Limb (tissue), 2 donors: Measurements from ENCODE around the gene SLC25A41.

Source experiments
- DNase-seq, 2 donors: peaks; one replicate each; pipeline ENCODE4 v3.0.0-alpha.2; 2016; ENCODE audit errors: extremely low spot score in 2 of 2

SLC25A41 gene

DNA sequence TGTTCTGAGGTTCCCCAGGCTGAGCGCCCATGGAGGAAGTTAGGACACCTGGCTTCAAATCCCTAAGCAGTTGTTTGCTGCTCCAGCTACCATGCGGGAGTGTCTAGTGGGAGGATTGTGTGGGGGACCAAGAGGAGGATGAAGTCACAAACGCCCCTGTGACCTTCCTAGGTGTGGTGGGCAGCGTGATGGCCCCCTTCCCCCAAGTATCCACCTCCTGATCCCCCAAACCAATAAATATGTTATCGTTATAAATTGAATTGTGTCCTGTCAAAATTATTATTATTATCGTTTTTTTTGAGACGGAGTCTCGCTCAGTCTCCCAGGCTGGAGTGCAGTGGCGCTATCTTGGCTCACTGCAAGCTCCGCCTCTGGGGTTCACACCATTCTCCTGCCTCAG is at the start of gene SLC25A41:
SLC25A41 (minus strand) TSS at position 101 of the 400 bp plus-strand sequence; CDS start at position 31, 70 bp downstream.
- DNase-seq, result no peak

GRCh38 chr19:6483235-6483634 is 49.7 kb upstream of the SLC25A41 start:
- no peak for DNase-seq

GRCh38 chr19:6482343-6482686 is 48.8 kb upstream of the SLC25A41 start:
- no peak for DNase-seq

DNA sequence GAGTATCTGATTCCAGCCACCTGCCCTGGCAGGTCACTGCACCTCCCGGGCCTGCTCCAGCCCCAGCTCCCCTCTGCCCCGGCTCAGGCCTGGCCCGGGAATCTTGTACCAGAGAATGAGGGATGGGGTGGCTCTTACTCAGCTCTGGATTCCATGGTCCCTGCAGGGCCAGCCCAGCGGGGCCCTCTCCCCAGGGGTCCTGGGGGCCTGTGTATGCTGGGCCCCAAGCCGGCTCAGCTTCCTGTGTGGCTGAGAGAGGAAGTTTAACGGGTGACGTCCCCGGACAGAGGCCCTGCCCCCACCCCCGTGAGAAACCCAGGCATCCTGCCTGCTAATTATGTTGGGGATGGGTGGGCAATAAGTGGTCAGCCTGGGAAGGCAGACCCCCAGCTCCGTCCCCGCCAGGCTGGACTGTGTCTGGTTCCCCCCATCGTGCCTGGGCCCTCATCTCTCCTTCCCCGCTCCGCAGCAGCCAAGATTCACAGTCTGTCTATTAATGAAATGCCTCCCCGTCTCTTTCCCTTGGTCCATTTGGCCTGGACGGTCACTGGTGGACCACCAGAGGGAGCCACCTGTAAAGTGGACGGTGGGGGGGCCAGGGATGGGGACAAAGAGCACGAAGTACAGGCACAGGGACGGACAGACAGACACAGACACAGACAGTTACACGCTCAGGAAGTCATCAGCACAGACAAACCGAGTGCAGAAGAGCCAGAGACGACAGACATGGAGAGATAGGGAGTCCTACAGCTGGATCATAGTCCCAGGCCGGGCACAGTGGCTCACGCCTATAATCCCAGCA is 48.2 kb upstream of the SLC25A41 start, which contains the start of gene DENND1C:
DENND1C (minus strand) TSS at position 247 of the 802 bp plus-strand sequence; CDS start at position 155, 92 bp downstream.
- no peak for DNase-seq

DNA sequence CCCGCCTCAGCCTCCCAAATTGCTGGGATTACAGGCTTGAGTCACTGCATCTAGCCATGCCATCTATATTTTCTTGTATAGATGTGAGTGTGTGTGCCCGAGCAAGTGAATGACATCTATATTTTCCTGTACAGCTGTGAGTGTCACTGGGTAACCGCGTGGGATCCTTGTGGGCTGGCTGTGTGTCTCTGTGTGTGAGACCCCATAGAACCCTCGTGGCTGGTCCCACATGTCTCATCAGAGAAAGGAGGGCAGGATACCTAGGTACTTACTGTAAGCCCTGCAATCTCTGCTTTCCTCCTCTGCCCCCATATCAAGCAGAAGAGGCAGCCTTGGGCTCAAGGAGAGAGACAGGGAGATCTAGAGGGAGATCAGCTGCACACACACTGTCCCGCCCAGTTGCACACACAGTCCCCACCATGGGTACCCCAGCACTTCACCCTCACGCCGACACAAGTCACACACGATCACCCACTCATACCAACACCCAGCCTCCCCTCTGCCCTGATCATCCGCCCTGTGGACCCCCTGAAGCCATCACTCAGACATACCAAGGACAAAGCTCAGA is 47.4 kb upstream of the SLC25A41 start:
- DNase-seq, result no peak

GRCh38 chr19:6479836-6480398 is 46.4 kb upstream of the SLC25A41 start:
- no peak for DNase-seq

- DNase-seq, result no peak
These were observed 45.3 kb upstream of the SLC25A41 start for GRCh38 chr19:6478815-6479214.

- no peak for DNase-seq
These were observed 43.4 kb upstream of the SLC25A41 start for GRCh38 chr19:6476896-6477431.

GRCh38 chr19:6476155-6476895 is 42.8 kb upstream of the SLC25A41 start:
- peak; percentile 5 to 70 for DNase-seq

GRCh38 chr19:6475321-6476108 is 42.0 kb upstream of the SLC25A41 start:
- no peak for DNase-seq

DNA sequence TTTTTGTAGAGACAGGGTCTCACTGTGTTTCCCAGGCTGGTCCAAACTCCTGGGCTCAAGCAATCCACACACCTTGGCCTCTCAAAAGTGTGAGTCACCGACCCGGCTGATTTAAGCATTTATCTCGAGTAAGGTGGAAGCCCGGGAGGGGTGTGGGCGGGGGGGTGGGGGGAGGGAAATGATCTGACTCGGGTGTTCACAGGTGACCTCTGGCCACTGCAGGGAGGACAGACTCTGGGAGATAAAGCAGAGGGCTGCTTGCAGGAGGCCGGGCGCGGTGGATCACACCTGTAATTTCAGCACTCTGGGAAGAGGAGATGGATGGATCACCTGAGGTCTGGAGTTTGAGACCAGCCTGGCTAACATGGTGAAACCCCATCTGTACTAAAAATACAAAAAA is 40.1 kb upstream of the SLC25A41 start:
- DNase-seq, result no peak

DNA sequence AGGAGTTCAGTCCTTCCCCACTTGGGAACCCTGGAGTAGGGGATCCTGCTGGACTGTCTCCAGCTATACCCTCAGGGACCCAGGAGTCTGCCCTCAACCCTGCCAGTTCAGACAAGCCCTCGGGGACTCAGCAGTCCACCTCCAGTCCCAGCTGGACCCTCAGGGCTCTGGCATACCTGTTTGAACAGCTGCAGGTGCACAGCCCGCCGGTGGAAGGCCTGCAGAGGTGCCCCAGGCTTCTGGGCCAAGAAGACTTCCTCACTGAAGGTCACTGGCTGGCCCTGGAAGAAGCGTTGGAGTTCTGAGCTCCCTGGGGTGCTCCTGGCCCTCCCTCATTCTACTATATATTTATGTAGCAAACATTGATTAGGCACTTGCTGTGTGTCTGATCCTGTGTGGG is 39.1 kb upstream of the SLC25A41 start:
- no peak for DNase-seq

DNA sequence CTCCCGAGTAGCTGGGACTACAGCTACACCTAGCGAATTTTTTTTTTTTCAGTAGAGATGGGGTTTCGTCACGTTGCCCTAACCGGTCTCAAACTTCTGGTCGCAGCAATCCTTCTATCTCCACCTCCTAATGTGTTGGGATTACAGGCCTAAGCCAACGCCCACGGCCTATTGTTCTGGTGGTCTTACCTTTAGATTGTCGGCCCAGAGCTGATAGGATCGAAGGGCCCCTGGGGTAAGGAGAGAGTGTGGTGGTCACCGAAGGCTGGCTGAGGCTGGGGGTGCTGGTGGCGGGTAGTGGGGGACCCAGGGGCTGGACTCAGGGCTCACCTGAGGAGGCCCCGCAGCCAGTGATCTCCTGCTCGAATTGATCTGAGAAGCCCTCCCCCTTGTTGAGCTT is 37.5 kb upstream of the SLC25A41 start:
- DNase-seq, result no peak

- DNase-seq, result no peak
These were observed 36.6 kb upstream of the SLC25A41 start for GRCh38 chr19:6470173-6470572.

DNA sequence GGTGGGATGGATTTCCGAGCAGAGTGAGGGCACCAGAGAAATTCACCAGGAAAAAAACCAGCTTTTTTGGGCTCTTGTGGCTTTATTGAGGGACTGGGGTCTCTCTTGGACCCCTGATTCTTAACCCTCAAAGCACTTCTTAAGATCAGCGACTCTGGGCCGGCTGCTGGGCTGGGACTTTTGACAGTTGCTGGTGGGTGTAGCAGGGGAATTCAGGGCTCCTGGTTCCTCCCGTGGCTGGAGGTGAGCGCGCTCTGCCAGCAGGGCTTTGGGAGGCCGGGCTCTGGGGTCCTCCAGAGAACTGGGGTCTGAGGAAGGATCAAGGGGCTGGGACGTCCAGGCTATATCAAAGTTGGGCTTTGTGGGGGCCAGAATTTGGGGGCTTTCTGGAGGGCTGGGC is 33.8 kb upstream of the SLC25A41 start:
- DNase-seq, result no peak

GRCh38 chr19:6466526-6467248 is 33.1 kb upstream of the SLC25A41 start:
- DNase-seq, result no peak

- DNase-seq, result no peak
These were observed 32.1 kb upstream of the SLC25A41 start for GRCh38 chr19:6465663-6466062.

DNA sequence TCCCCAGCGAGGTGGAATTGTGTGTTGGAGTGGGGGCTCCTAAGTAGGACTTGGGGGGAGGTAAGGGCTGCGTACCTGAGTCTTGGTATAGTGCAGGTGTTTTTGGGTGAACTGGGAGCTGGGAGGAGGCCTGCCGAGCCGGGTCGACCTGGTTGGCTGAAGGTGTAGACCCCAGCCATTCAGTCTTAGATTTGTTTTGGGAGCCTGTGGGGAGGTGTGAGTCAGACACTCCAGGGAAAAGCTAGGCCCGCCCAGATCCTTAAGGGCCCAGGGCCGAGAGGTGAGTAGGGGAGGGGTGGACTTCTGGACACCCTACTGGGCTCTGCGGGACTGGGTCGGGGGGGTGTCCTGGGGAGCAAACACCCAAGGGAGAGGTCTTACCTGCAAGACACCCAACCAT is 31.4 kb upstream of the SLC25A41 start:
- no peak for DNase-seq

DNA sequence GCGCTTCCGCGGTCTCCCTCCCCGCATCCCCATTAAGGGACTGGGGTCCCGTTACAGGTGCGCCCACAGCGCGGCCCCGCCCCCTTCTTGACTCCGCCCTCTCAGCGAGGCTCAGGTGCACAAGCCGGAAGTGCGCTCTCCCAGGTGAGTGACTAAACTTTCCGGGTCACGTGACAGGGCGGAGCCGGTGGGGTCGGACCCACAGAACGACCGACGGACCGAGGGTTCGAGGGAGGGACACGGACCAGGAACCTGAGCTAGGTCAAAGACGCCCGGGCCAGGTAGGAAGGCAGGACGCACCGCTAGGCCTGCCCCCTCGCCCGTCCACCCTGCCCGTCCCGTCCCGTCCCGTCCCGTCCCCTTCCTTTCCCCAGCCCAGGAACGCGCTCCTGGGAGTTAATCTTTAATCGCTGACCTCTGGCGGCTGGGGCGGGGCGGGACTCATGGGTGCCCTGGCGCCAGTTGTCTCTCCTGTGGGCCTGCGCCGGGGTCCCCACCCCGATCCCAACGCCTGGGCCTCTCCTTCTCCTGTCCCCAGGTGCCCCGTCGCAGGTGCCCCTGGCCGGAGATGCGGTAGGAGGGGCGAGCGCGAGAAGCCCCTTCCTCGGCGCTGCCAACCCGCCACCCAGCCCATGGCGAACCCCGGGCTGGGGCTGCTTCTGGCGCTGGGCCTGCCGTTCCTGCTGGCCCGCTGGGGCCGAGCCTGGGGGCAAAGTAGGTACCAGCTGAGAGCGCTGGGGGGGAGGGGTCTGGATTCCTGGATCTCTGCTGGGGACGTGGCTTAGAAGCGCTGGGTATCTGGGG is 30.7 kb upstream of the SLC25A41 start, which contains the start of gene CRB3:
CRB3 (plus strand) TSS at position 202 of the 804 bp plus-strand sequence; CDS start at position 633, 431 bp downstream.
- DNase-seq, result no peak
